ENCODE results near the gene DOK6. TPM values are rescaled to one million over a fixed set of nuclear protein-coding genes. Genes with fewer than 3 reads are reported as not detected.

DOK6 gene
- total and polyA plus RNA-seq, 2 experiments from 2014 or later, result 0.29 to 0.42 TPM

DNA sequence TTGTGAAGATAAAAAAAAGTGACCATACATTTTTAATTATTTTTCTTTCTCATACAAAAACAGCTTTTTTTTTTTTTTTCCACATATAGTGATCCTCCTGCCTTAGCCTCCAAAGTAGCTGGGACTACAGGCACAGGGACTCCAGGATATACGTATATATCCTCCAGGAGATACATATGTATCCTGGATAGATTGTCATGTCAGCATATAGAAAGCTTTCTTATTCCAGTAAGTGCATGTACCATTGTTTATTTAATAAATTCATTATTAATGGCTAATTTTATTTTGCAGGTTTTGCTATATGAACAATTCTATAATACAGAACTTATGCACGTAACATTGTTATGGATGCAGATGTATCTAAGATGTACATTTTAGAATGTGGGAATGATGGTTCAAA, 138.7 kb downstream of the DOK6 start:
- Histone ChIP-seq H2AFZ (no peak overlapping the region), H3K27ac (ENCODE audit: low read depth) (no peak overlapping the region), H3K27me3 (ENCODE audit: insufficient read depth) (no peaks in the 10 kb centered on the region), H3K4me1 (ENCODE audit: insufficient read depth) (peaks cover 19% of the 10 kb centered on the region; the same call in 1 of the 2 replicates), H3K36me3 (ENCODE audit: insufficient read depth) (no peaks in the 10 kb centered on the region), H3K9me2 (ENCODE audit: insufficient read depth) (no peaks in the 10 kb centered on the region), H4K20me1 (replicated peaks; ENCODE audit: insufficient read depth) (no peaks in the 10 kb centered on the region), H3F3A (replicated peaks; ENCODE audit: low read depth) (no peaks in the 10 kb centered on the region), H3K4me2 (no peak overlapping the region), H3K79me2 (replicated peaks; ENCODE audit: insufficient read depth) (no peaks in the 10 kb centered on the region), H3K4me3 (no peak overlapping the region)
- H3K4me1 Mint-ChIP-seq, result peaks cover 11% of the 10 kb centered on the region
- ATAC-seq (no peak), DNase-seq (ENCODE audit: low spot score) (no peak)
- no peak overlapping the region for H3K4me3 Mint-ChIP-seq
- H3K27ac Mint-ChIP-seq, result no peak overlapping the region
- H3K9me3 Mint-ChIP-seq, result no peaks in the 10 kb centered on the region; the same call in 2 of the 3 replicates
- no peaks in the 10 kb centered on the region for H3K36me3 Mint-ChIP-seq (ENCODE audit: low read depth)
- H3K27me3 Mint-ChIP-seq (ENCODE audit: insufficient read depth, low read depth, poor library complexity), result no peaks in the 10 kb centered on the region
- no peak for TF ChIP-seq EZH2phosphoT487 (IDR thresholded peaks at IDR 0.05; ENCODE audit: unreplicated experiment)
- TF ChIP-seq, protein P1, sequence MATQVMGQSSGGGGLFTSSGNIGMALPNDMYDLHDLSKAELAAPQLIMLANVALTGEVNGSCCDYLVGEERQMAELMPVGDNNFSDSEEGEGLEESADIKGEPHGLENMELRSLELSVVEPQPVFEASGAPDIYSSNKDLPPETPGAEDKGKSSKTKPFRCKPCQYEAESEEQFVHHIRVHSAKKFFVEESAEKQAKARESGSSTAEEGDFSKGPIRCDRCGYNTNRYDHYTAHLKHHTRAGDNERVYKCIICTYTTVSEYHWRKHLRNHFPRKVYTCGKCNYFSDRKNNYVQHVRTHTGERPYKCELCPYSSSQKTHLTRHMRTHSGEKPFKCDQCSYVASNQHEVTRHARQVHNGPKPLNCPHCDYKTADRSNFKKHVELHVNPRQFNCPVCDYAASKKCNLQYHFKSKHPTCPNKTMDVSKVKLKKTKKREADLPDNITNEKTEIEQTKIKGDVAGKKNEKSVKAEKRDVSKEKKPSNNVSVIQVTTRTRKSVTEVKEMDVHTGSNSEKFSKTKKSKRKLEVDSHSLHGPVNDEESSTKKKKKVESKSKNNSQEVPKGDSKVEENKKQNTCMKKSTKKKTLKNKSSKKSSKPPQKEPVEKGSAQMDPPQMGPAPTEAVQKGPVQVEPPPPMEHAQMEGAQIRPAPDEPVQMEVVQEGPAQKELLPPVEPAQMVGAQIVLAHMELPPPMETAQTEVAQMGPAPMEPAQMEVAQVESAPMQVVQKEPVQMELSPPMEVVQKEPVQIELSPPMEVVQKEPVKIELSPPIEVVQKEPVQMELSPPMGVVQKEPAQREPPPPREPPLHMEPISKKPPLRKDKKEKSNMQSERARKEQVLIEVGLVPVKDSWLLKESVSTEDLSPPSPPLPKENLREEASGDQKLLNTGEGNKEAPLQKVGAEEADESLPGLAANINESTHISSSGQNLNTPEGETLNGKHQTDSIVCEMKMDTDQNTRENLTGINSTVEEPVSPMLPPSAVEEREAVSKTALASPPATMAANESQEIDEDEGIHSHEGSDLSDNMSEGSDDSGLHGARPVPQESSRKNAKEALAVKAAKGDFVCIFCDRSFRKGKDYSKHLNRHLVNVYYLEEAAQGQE (IDR thresholded peaks at IDR 0.05; ENCODE audit: unreplicated experiment), result no peak
- TF ChIP-seq, protein P2, sequence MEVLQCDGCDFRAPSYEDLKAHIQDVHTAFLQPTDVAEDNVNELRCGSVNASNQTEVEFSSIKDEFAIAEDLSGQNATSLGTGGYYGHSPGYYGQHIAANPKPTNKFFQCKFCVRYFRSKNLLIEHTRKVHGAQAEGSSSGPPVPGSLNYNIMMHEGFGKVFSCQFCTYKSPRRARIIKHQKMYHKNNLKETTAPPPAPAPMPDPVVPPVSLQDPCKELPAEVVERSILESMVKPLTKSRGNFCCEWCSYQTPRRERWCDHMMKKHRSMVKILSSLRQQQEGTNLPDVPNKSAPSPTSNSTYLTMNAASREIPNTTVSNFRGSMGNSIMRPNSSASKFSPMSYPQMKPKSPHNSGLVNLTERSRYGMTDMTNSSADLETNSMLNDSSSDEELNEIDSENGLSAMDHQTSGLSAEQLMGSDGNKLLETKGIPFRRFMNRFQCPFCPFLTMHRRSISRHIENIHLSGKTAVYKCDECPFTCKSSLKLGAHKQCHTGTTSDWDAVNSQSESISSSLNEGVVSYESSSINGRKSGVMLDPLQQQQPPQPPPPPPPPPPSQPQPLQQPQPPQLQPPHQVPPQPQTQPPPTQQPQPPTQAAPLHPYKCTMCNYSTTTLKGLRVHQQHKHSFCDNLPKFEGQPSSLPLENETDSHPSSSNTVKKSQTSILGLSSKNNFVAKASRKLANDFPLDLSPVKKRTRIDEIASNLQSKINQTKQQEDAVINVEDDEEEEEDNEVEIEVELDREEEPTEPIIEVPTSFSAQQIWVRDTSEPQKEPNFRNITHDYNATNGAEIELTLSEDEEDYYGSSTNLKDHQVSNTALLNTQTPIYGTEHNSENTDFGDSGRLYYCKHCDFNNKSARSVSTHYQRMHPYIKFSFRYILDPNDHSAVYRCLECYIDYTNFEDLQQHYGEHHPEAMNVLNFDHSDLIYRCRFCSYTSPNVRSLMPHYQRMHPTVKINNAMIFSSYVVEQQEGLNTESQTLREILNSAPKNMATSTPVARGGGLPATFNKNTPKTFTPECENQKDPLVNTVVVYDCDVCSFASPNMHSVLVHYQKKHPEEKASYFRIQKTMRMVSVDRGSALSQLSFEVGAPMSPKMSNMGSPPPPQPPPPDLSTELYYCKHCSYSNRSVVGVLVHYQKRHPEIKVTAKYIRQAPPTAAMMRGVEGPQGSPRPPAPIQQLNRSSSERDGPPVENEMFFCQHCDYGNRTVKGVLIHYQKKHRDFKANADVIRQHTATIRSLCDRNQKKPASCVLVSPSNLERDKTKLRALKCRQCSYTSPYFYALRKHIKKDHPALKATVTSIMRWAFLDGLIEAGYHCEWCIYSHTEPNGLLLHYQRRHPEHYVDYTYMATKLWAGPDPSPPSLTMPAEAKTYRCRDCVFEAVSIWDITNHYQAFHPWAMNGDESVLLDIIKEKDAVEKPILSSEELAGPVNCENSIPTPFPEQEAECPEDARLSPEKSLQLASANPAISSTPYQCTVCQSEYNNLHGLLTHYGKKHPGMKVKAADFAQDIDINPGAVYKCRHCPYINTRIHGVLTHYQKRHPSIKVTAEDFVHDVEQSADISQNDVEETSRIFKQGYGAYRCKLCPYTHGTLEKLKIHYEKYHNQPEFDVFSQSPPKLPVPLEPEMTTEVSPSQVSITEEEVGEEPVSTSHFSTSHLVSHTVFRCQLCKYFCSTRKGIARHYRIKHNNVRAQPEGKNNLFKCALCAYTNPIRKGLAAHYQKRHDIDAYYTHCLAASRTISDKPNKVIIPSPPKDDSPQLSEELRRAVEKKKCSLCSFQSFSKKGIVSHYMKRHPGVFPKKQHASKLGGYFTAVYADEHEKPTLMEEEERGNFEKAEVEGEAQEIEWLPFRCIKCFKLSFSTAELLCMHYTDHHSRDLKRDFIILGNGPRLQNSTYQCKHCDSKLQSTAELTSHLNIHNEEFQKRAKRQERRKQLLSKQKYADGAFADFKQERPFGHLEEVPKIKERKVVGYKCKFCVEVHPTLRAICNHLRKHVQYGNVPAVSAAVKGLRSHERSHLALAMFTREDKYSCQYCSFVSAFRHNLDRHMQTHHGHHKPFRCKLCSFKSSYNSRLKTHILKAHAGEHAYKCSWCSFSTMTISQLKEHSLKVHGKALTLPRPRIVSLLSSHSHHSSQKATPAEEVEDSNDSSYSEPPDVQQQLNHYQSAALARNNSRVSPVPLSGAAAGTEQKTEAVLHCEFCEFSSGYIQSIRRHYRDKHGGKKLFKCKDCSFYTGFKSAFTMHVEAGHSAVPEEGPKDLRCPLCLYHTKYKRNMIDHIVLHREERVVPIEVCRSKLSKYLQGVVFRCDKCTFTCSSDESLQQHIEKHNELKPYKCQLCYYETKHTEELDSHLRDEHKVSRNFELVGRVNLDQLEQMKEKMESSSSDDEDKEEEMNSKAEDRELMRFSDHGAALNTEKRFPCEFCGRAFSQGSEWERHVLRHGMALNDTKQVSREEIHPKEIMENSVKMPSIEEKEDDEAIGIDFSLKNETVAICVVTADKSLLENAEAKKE (CRISPR knock-in tag; IDR thresholded peaks at IDR 0.05), result no peak
- no peak for TF ChIP-seq NANOG (IDR thresholded peaks at IDR 0.05; ENCODE audit: borderline replicate concordance)
- TF ChIP-seq JUNB (IDR thresholded peaks at IDR 0.05; ENCODE audit: unreplicated experiment), result no peak
- TF ChIP-seq, protein P3, sequence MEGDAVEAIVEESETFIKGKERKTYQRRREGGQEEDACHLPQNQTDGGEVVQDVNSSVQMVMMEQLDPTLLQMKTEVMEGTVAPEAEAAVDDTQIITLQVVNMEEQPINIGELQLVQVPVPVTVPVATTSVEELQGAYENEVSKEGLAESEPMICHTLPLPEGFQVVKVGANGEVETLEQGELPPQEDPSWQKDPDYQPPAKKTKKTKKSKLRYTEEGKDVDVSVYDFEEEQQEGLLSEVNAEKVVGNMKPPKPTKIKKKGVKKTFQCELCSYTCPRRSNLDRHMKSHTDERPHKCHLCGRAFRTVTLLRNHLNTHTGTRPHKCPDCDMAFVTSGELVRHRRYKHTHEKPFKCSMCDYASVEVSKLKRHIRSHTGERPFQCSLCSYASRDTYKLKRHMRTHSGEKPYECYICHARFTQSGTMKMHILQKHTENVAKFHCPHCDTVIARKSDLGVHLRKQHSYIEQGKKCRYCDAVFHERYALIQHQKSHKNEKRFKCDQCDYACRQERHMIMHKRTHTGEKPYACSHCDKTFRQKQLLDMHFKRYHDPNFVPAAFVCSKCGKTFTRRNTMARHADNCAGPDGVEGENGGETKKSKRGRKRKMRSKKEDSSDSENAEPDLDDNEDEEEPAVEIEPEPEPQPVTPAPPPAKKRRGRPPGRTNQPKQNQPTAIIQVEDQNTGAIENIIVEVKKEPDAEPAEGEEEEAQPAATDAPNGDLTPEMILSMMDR (conservative IDR thresholded peaks at IDR 0.05; ENCODE audit: low read depth in 2 of 2), result no peak
- no peak for TF ChIP-seq ZNF114 (CRISPR knock-in tag; IDR thresholded peaks at IDR 0.05)
- no peak for TF ChIP-seq EZH2 (IDR thresholded peaks at IDR 0.05; ENCODE audit: low read depth, unreplicated experiment)
- TF ChIP-seq POLR2AphosphoS5 (IDR thresholded peaks at IDR 0.05; ENCODE audit: low read depth), result no peak
- no peak for TF ChIP-seq ZNF331 (CRISPR knock-in tag; IDR thresholded peaks at IDR 0.05; ENCODE audit: low read depth)
- TF ChIP-seq, protein P4, sequence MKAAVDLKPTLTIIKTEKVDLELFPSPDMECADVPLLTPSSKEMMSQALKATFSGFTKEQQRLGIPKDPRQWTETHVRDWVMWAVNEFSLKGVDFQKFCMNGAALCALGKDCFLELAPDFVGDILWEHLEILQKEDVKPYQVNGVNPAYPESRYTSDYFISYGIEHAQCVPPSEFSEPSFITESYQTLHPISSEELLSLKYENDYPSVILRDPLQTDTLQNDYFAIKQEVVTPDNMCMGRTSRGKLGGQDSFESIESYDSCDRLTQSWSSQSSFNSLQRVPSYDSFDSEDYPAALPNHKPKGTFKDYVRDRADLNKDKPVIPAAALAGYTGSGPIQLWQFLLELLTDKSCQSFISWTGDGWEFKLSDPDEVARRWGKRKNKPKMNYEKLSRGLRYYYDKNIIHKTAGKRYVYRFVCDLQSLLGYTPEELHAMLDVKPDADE (IDR thresholded peaks at IDR 0.05), result no peak
- TF ChIP-seq STAT1 (IDR thresholded peaks at IDR 0.05; ENCODE audit: unreplicated experiment), result no peak
- no peak for TF ChIP-seq CREB1 (CRISPR knock-in tag; IDR thresholded peaks at IDR 0.05; ENCODE audit: low read depth)
